ENCODE measurements around the gene USP25. TPM values are rescaled to one million over a fixed set of nuclear protein-coding genes. Genes with fewer than 3 reads are reported as not detected.

The USP25 gene
- total RNA-seq, 1 donor from 2014 or later = 36.6 TPM

DNA sequence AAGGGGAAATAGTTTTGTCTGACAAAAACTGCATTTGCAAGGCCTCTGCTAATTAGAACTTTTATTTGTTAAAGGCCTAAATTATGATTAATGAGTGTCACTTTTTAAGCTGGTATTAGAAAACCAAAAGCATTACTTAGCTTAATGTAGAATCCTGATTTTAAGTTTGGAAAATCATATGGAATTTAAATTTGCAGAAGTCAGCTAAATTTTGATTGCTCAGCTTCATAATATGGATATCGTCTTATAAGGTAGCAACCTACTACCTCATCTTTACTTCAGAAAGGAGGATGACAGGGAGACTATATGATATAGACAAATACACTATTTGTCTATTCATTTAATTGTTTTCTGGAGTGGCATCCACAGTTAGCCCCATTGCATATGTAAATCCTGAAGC is 114.0 kb downstream of the USP25 start:
- Histone ChIP-seq H3K4me3 (ENCODE audit: low read depth, low read length) (no peak overlapping the region), H3K36me3 (ENCODE audit: control insufficient read depth, insufficient read depth, low read length) (no peaks in the 10 kb centered on the region), H3K27me3 (ENCODE audit: control insufficient read depth, insufficient read depth, low read length) (no peaks in the 10 kb centered on the region)
- TF ChIP-seq, protein P1, sequence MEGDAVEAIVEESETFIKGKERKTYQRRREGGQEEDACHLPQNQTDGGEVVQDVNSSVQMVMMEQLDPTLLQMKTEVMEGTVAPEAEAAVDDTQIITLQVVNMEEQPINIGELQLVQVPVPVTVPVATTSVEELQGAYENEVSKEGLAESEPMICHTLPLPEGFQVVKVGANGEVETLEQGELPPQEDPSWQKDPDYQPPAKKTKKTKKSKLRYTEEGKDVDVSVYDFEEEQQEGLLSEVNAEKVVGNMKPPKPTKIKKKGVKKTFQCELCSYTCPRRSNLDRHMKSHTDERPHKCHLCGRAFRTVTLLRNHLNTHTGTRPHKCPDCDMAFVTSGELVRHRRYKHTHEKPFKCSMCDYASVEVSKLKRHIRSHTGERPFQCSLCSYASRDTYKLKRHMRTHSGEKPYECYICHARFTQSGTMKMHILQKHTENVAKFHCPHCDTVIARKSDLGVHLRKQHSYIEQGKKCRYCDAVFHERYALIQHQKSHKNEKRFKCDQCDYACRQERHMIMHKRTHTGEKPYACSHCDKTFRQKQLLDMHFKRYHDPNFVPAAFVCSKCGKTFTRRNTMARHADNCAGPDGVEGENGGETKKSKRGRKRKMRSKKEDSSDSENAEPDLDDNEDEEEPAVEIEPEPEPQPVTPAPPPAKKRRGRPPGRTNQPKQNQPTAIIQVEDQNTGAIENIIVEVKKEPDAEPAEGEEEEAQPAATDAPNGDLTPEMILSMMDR (IDR thresholded peaks at IDR 0.05; ENCODE audit: insufficient read depth, low read length, poor library complexity, severe bottlenecking) = no peak
- DNase-seq (ENCODE audit: low read depth) = no peak

DNA sequence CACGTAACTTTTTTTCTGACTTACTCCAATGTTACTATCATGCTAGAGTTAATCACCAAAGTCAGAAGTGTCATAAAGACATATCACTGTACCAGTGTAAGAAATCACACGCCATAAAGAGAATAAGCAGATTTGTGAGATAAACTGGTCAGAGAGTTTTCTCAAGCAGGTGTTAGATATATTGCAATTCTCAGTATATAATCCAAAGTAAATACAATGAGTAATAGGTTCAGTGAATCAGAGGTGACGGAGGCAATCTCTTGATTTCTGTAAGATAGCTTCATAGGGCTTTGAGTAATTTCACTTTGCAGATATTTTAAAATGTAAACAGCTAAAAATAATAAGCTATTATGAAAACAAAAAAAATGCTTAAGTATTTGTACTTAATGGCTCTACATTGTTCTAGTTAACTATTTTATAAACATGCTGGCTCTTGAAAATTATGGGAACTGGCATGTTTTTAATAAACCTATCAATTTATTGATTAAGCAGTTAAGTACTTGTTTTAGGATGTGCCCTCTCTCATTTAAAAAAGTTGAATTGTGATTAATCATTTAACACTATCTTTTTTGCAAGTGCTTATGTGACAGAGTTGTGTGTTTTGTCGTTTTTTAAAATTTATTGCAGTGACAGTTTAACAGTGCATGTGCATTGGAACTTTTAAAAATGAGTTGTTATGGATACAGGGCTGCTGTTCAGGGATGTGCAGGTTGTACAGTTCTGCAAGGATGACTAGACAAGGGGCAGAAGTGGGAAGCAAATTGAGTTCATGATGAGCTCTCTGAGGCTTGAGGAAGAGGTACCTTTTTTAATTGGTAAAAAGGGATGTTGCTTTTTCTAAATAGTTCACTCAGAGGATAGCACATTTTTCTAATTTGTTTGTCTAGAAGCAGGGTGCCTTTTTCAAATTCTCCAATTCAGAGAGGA is 119.1 kb downstream of the USP25 start:
- Histone ChIP-seq H3K27me3 (ENCODE audit: control insufficient read depth, insufficient read depth, low read length) (no peaks in the 10 kb centered on the region), H3K4me3 (ENCODE audit: low read depth, low read length) (no peak overlapping the region), H3K36me3 (ENCODE audit: control insufficient read depth, insufficient read depth, low read length) (no peaks in the 10 kb centered on the region)
- TF ChIP-seq, protein P1 (IDR thresholded peaks at IDR 0.05; ENCODE audit: insufficient read depth, low read length, poor library complexity, severe bottlenecking) = no peak
- DNase-seq (ENCODE audit: low read depth) = no peak

DNA sequence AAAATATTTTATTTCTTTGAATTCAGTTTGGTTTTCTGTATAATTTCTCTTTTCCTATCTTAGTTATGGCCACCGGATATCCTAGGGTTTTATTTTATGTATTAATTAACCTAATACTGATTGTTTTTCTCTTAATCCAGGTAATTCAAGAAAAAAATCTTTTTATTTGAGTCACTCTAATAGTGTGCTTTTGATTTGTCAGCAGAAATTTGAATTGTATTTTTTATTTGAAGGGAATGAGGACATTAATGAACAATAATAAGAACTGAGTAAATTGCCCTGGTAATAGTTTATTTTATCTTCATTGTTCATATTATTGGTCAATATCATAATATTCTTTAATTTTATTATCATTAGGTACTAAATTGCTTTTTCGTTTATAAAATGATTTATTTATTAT is 120.1 kb downstream of the USP25 start:
- TF ChIP-seq, protein P1 (IDR thresholded peaks at IDR 0.05; ENCODE audit: insufficient read depth, low read length, poor library complexity, severe bottlenecking) = no peak
- no peaks in the 10 kb centered on the region for H3K36me3 ChIP-seq (ENCODE audit: control insufficient read depth, insufficient read depth, low read length)
- DNase-seq (ENCODE audit: low read depth) = no peak
- H3K4me3 ChIP-seq (ENCODE audit: low read depth, low read length) = no peak overlapping the region
- no peaks in the 10 kb centered on the region for H3K27me3 ChIP-seq (ENCODE audit: control insufficient read depth, insufficient read depth, low read length)

DNA sequence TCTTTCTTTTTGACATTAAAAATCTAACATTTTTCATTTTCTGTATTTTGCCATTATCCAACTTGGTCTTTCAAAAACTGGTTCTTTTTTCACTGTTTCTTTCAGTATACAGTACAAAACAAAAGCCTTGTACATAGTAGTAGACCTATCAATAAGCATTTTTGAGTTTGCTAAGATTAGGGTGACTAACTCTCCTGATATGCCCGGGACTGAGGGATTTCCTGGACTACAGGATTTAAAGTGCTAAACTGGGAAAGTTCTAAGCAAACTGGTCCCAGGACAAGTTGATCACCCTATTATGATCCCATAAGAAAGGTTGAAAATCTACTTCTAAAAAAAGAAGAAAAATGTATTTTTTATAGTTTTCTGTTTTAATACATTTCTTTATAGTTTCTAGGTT is 120.9 kb downstream of the USP25 start:
- DNase-seq (ENCODE audit: low read depth) = no peak
- H3K27me3 ChIP-seq (ENCODE audit: control insufficient read depth, insufficient read depth, low read length) = no peaks in the 10 kb centered on the region
- TF ChIP-seq, protein P1 (IDR thresholded peaks at IDR 0.05; ENCODE audit: insufficient read depth, low read length, poor library complexity, severe bottlenecking) = no peak
- no peak overlapping the region for H3K4me3 ChIP-seq (ENCODE audit: low read depth, low read length)
- H3K36me3 ChIP-seq (ENCODE audit: control insufficient read depth, insufficient read depth, low read length) = no peaks in the 10 kb centered on the region

DNA sequence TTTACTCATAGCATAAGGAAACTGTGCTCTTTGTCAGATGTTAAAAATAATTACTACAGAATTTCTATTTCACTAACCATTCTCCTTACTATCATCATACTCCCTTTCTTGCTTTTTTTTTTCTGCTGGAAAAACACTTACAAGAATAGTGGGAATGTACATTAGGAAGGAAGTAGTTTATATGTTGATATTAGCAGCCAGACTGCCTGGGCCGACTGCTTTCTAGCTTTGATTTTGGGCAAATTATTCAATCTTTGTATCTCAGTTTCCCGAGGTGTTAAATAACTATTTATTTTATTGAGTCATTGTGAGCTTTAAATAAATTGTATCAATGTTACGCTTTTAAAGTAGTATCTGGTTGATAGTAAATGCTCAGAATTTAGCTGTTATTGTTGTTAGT is 122.4 kb downstream of the USP25 start:
- no peaks in the 10 kb centered on the region for H3K36me3 ChIP-seq (ENCODE audit: control insufficient read depth, insufficient read depth, low read length)
- H3K27me3 ChIP-seq (ENCODE audit: control insufficient read depth, insufficient read depth, low read length) = no peaks in the 10 kb centered on the region
- no peak overlapping the region for H3K4me3 ChIP-seq (ENCODE audit: low read depth, low read length)
- DNase-seq (ENCODE audit: low read depth) = no peak
- TF ChIP-seq, protein P1 (IDR thresholded peaks at IDR 0.05; ENCODE audit: insufficient read depth, low read length, poor library complexity, severe bottlenecking) = no peak
